Measurements from ENCODE around the gene JDP2. TPM values are rescaled to one million over a fixed set of nuclear protein-coding genes. Genes with fewer than 3 reads are reported as not detected.

Gene JDP2
- total RNA-seq, 1 experiment from 2014 or later: 23.3 TPM

GRCh38 chr14:75430976-75431375 is 3.2 kb downstream of the JDP2 start:
- H3K27me3 Mint-ChIP-seq (ENCODE audit: low read depth): peaks cover 24% of the 10 kb centered on the region
- H3K36me3 Mint-ChIP-seq: peaks cover 18% of the 10 kb centered on the region
- no peak overlapping the region for H3K4me3 Mint-ChIP-seq
- no peak overlapping the region for H3K27ac Mint-ChIP-seq
- CTCF ChIA-PET: interaction anchor here (1.1 to 3.1 kb wide), 4 partner anchors 9 to 130 kb away, joined by 3 to 13 read pairs (median 4); no protein-coding TSS in a partner anchor
- H3K4me1 Mint-ChIP-seq: peaks cover 26% of the 10 kb centered on the region
- no peak for DNase-seq (ENCODE audit: low spot score)
- TF ChIP-seq ATF2 (CRISPR knock-in tag; IDR thresholded peaks at IDR 0.05; ENCODE audit: borderline replicate concordance, low read depth) (no peak), ZNF219 (CRISPR knock-in tag; IDR thresholded peaks at IDR 0.05; ENCODE audit: borderline replicate concordance) (no peak), GTF2I (CRISPR knock-in tag; conservative IDR thresholded peaks at IDR 0.05) (no peak), GRHL2 (CRISPR knock-in tag; IDR thresholded peaks at IDR 0.05; ENCODE audit: insufficient replicate concordance, severe bottlenecking) (no peak), ARID4B (CRISPR knock-in tag; IDR thresholded peaks at IDR 0.05; ENCODE audit: borderline replicate concordance) (no peak), SP1 (CRISPR knock-in tag; conservative IDR thresholded peaks at IDR 0.05) (no peak), ZMAT4 (CRISPR knock-in tag; IDR thresholded peaks at IDR 0.05) (no peak), IRF2 (CRISPR knock-in tag; IDR thresholded peaks at IDR 0.05; ENCODE audit: borderline replicate concordance, low read depth) (no peak), ZNF121 (CRISPR knock-in tag; IDR thresholded peaks at IDR 0.05) (no peak)
- ATAC-seq: no peak
- POLR2A ChIA-PET: interaction anchor here (1.6 to 1.8 kb wide), 2 partner anchors 12 to 23 kb away, joined by 5 read pairs; no protein-coding TSS in a partner anchor
- H3K9me3 Mint-ChIP-seq: no peaks in the 10 kb centered on the region

GRCh38 chr14:75431827-75432226 is 4.0 kb downstream of the JDP2 start:
- peaks cover 16% of the 10 kb centered on the region for H3K27me3 Mint-ChIP-seq (ENCODE audit: low read depth)
- no peaks in the 10 kb centered on the region for H3K9me3 Mint-ChIP-seq
- peaks cover 20% of the 10 kb centered on the region for H3K36me3 Mint-ChIP-seq
- no peak for DNase-seq (ENCODE audit: low spot score)
- ChIA-PET CTCF (no interaction called here), POLR2A (no interaction called here)
- no peak overlapping the region for H3K4me3 Mint-ChIP-seq
- no peak overlapping the region for H3K27ac Mint-ChIP-seq
- ATAC-seq: no peak
- H3K4me1 Mint-ChIP-seq: peaks cover 18% of the 10 kb centered on the region
- TF ChIP-seq ATF3 (CRISPR knock-in tag; conservative IDR thresholded peaks at IDR 0.05) (no peak), E2F4 (CRISPR knock-in tag; IDR thresholded peaks at IDR 0.05; ENCODE audit: borderline replicate concordance, low read depth) (no peak), MLX (CRISPR knock-in tag; IDR thresholded peaks at IDR 0.05) (no peak), JUN (CRISPR knock-in tag; IDR thresholded peaks at IDR 0.05) (no peak), KAT7 (CRISPR knock-in tag; IDR thresholded peaks at IDR 0.05; ENCODE audit: borderline replicate concordance) (no peak), ELF4 (CRISPR knock-in tag; IDR thresholded peaks at IDR 0.05; ENCODE audit: low read depth) (no peak), ZNF281 (CRISPR knock-in tag; IDR thresholded peaks at IDR 0.05) (no peak), IRF1 (CRISPR knock-in tag; IDR thresholded peaks at IDR 0.05) (no peak), HMGA2 (CRISPR knock-in tag; IDR thresholded peaks at IDR 0.05) (no peak), USF2 (CRISPR knock-in tag; IDR thresholded peaks at IDR 0.05) (no peak), ATF2 (CRISPR knock-in tag; IDR thresholded peaks at IDR 0.05; ENCODE audit: borderline replicate concordance, low read depth) (no peak), ETV6 (CRISPR knock-in tag; IDR thresholded peaks at IDR 0.05) (no peak)
